Measurements from ENCODE around the gene KRT27. TPM values are rescaled to one million over a fixed set of nuclear protein-coding genes. Genes with fewer than 3 reads are reported as not detected.
"Not testable (repeated sequence)": the region's sequence is repeated elsewhere in the genome, so short reads cannot be mapped to it uniquely, and the experiment has no call there.

Gene KRT27
- total and polyA plus RNA-seq, 12 donors, result 0.34 to 0.56 TPM; not detected in 10

DNA sequence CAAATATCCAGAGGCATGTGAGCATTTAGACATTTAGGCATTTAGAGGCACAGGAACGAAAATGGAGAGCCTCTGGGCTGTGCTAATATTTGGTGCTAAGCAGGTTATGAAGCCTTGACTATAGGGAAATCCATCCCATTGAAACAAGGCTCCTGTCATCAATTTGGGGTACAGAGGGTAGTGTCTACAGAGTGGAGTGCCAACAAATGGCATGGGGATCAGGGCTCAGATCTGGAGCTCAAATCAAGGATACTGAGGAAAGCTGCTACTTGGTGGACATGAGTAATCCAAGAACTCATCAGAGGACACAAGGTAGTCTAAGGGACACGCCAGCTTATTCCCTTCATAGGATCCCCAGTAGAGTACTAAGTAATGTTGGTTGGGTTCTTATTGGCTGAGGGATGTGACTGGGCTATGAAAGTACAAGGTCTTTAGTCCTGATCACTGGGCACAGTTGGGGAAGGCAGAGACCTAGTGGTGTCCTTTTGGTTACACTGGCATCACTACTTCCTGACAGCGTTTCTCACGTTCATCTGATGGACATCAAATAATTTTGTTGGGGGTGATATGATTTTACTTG, 34.8 kb upstream of the KRT27 start:
- H3K27ac ChIP-seq, result no peak overlapping the region
- no peak for DNase-seq
- H3K27me3 ChIP-seq, result no peaks in the 10 kb centered on the region
- intact Hi-C loops (cut with DNase I), result no loop called here
- no peaks in the 10 kb centered on the region for H3K36me3 ChIP-seq (replicated peaks in 1 of 2)
- H3K4me1 ChIP-seq (replicated peaks in 1 of 2), result peaks cover 0 to 7% of the 10 kb centered on the region in 2 donors
- H3K4me3 ChIP-seq, result no peak overlapping the region
- TF ChIP-seq CTCF (IDR thresholded peaks at IDR 0.05) (no peak), POLR2A (IDR thresholded peaks at IDR 0.05) (no peak)
- 94 to 99% (median 97%) methylated on average over 4 of the region's 4 CpGs for WGBS, 4 donors
- H3K9me3 ChIP-seq (replicated peaks in 1 of 3), result no peaks in the 10 kb centered on the region

GRCh38 chr17:40816569-40816968, 34.2 kb upstream of the KRT27 start:
- peaks cover 4% of the 10 kb centered on the region for H3K27me3 ChIP-seq
- no peak overlapping the region for H3K27ac ChIP-seq
- intact Hi-C loops (cut with DNase I), result no loop called here
- no peaks in the 10 kb centered on the region for H3K9me3 ChIP-seq (replicated peaks in 1 of 3)
- H3K4me1 ChIP-seq (replicated peaks in 1 of 2), result peaks cover 0 to 7% of the 10 kb centered on the region in 2 donors
- TF ChIP-seq CTCF (IDR thresholded peaks at IDR 0.05), result no peak
- TF ChIP-seq POLR2A (IDR thresholded peaks at IDR 0.05), result no peak
- no peak for DNase-seq
- 94 to 95% (median 95%) methylated on average over 3 of the region's 3 CpGs for WGBS, 4 donors
- H3K4me3 ChIP-seq, result no peak overlapping the region
- H3K36me3 ChIP-seq (replicated peaks in 1 of 2), result no peaks in the 10 kb centered on the region

DNA sequence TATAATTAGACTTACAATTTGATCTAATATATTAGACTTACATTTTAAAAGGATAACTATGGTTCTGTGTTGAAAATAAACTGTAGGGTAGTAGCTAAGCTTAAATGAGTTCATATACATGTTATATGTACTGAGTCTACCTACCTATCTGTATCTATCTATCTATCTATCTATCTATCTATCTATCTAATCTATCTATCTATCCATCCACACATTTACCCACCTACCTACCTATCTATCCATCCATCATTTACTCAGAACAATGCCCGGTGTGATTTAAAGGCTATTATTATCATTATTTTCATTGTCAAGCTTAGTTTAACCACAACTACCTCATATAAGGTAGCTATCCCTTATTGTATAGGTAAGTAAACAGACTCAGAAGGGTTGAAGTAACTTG, 33.0 kb upstream of the KRT27 start:
- H3K27ac ChIP-seq, result no peak overlapping the region
- H3K4me3 ChIP-seq, result no peak overlapping the region
- 86 to 92% (median 89%) methylated on average over 1 of the region's 1 CpG for WGBS, 4 donors
- H3K36me3 ChIP-seq (replicated peaks in 1 of 2), result no peaks in the 10 kb centered on the region
- TF ChIP-seq CTCF (IDR thresholded peaks at IDR 0.05) (no peak), POLR2A (IDR thresholded peaks at IDR 0.05) (no peak)
- no peaks in the 10 kb centered on the region for H3K9me3 ChIP-seq (replicated peaks in 1 of 3)
- H3K4me1 ChIP-seq (replicated peaks in 1 of 2), result peaks cover 0 to 7% of the 10 kb centered on the region in 2 donors
- intact Hi-C loops (cut with DNase I), result no loop called here
- no peak for DNase-seq
- peaks cover 15% of the 10 kb centered on the region for H3K27me3 ChIP-seq

DNA sequence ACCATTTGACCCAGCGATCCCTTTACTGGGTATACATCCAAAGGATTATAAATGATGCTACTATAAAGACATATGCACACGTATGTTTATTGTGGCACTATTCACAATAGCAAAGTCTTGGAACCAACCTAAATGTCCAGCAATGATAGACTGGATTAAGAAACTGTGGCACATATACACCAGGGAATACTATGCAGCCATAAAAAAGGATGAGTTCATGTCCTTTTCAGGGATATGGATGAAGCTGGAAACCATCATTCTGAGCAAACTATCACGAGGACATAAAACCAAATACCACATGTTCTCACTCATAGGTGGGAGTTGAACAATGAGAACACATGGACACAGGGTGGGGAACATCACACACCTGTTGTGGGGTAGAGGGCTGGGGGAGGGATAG, 32.3 kb upstream of the KRT27 start:
- H3K4me1 ChIP-seq (replicated peaks in 1 of 2); DNase-seq; H3K27ac ChIP-seq; intact Hi-C loops (cut with DNase I); H3K36me3 ChIP-seq (replicated peaks in 1 of 2); H3K9me3 ChIP-seq (replicated peaks in 1 of 3); H3K4me3 ChIP-seq: not testable (repeated sequence)
- 76 to 84% (median 79%) methylated on average over 3 of the region's 3 CpGs for WGBS, 4 donors
- peaks cover 18% of the 10 kb centered on the region for H3K27me3 ChIP-seq

DNA sequence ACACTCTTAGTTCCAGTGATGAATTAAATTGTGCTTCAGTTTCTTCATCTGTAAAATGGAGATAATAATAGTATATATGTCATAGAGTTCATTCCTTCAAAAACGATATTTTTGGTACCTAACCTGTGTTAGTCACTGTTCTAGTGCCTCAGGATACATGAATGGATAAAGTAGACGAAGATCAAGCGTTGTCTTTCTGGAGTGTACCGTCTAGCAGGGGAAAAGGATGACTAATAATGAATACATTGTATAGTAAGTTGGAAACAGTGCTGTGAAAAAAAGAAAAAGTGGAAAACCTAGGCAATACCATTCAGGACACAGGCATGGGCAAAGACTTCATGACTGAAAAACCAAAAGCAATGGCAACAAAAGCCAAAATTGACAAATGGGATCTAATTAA, 31.5 kb upstream of the KRT27 start:
- DNase-seq, result no peak
- Histone ChIP-seq H3K27me3 (peaks cover 18% of the 10 kb centered on the region), H3K4me3 (no peak overlapping the region), H3K4me1 (replicated peaks in 1 of 2) (no peaks in the 10 kb centered on the region), H3K27ac (no peak overlapping the region), H3K9me3 (replicated peaks in 1 of 3) (no peaks in the 10 kb centered on the region), H3K36me3 (replicated peaks in 1 of 2) (no peaks in the 10 kb centered on the region)
- WGBS, 4 donors, result 58 to 76% (median 70%) methylated on average over 4 of the region's 4 CpGs
- intact Hi-C loops (cut with DNase I), result no loop called here
- TF ChIP-seq POLR2A (IDR thresholded peaks at IDR 0.05), result no peak
- TF ChIP-seq CTCF (IDR thresholded peaks at IDR 0.05), result no peak

Measured in adrenal gland (tissue), 12 donors.